ENCODE measurements around the gene ATG13. TPM values are rescaled to one million over a fixed set of nuclear protein-coding genes. Genes with fewer than 3 reads are reported as not detected.
"Not testable (repeated sequence)": the region's sequence is repeated elsewhere in the genome, so short reads cannot be mapped to it uniquely, and the experiment has no call there.

The ATG13 gene
- total RNA-seq, 1 donor from 2014 or later = 80.0 TPM

- DNase-seq (ENCODE audit: extremely low read depth, low read depth, low spot score) = no peak
These were observed 76.7 kb downstream of the ATG13 start for GRCh38 chr11:46694072-46694471.

- DNase-seq (ENCODE audit: extremely low read depth, low read depth, low spot score) = no peak
These were observed 77.3 kb downstream of the ATG13 start for GRCh38 chr11:46694607-46695006.

- no peak for DNase-seq (ENCODE audit: extremely low read depth, low read depth, low spot score)
These were observed 78.2 kb downstream of the ATG13 start for GRCh38 chr11:46695345-46696211.

- no peak for DNase-seq (ENCODE audit: extremely low read depth, low read depth, low spot score)
These were observed 78.8 kb downstream of the ATG13 start for GRCh38 chr11:46696212-46696558.

GRCh38 chr11:46697303-46697702 is 80.0 kb downstream of the ATG13 start:
- no peak for DNase-seq (ENCODE audit: extremely low read depth, low read depth, low spot score)

- no peak for DNase-seq (ENCODE audit: extremely low read depth, low read depth, low spot score)
These were observed 80.4 kb downstream of the ATG13 start for GRCh38 chr11:46697723-46698122.

GRCh38 chr11:46698597-46698996 is 81.2 kb downstream of the ATG13 start:
- no peak for DNase-seq (ENCODE audit: extremely low read depth, low read depth, low spot score)

- peak; percentile 93 for DNase-seq (ENCODE audit: extremely low read depth, low read depth, low spot score)
These were observed 83.1 kb downstream of the ATG13 start, which contains the start of the genes ARHGAP1 and ZNF408 for GRCh38 chr11:46700241-46701077. Gene ARHGAP1 (minus strand): TSS chr11:46700619. CDS start chr11:46696107, 4,512 bp downstream. Gene ZNF408 (plus strand): TSS chr11:46701031. CDS start chr11:46701048, 17 bp downstream.

GRCh38 chr11:46701078-46701654 is 83.8 kb downstream of the ATG13 start:
- DNase-seq (ENCODE audit: extremely low read depth, low read depth, low spot score) = no peak

GRCh38 chr11:46705070-46705688 is 87.8 kb downstream of the ATG13 start:
- DNase-seq (ENCODE audit: extremely low read depth, low read depth, low spot score) = no peak

- no peak for DNase-seq (ENCODE audit: extremely low read depth, low read depth, low spot score)
These were observed 89.5 kb downstream of the ATG13 start for GRCh38 chr11:46706886-46707285.

- not testable (repeated sequence) for DNase-seq (ENCODE audit: extremely low read depth, low read depth, low spot score)
These were observed 92.0 kb downstream of the ATG13 start for GRCh38 chr11:46709351-46709750.

- no peak for DNase-seq (ENCODE audit: extremely low read depth, low read depth, low spot score)
These were observed 93.5 kb downstream of the ATG13 start for GRCh38 chr11:46710821-46711269.

GRCh38 chr11:46711303-46711702 is 94.0 kb downstream of the ATG13 start:
- no peak for DNase-seq (ENCODE audit: extremely low read depth, low read depth, low spot score)

- no peak for DNase-seq (ENCODE audit: extremely low read depth, low read depth, low spot score)
These were observed 95.7 kb downstream of the ATG13 start for GRCh38 chr11:46712874-46713576.

- not testable (repeated sequence) for DNase-seq (ENCODE audit: extremely low read depth, low read depth, low spot score)
These were observed 100.4 kb downstream of the ATG13 start for GRCh38 chr11:46717825-46718154.

GRCh38 chr11:46718155-46719019 is 101.0 kb downstream of the ATG13 start:
- no peak for DNase-seq (ENCODE audit: extremely low read depth, low read depth, low spot score)

GRCh38 chr11:46719048-46719542 is 101.7 kb downstream of the ATG13 start, which contains the start of gene F2:
Gene F2 (plus strand): TSS chr11:46719213. CDS start chr11:46719236, 23 bp downstream.
- no peak for DNase-seq (ENCODE audit: extremely low read depth, low read depth, low spot score)
